T-helper 2 cell treated with Interferon-gamma antibody and Interleukin-4, amounts not matched to agents 5 μg/mL and 100 μg/mL, for 36 hours (primary cell): Measurements from ENCODE around the gene AR.
"Not testable (repeated sequence)": the region's sequence is repeated elsewhere in the genome, so short reads cannot be mapped to it uniquely, and the experiment has no call there.

Source experiments
- DNase-seq: peaks from one replicate; pipeline ENCODE4 v3.0.0; 2021; ENCODE audit warnings: low spot score
- H3K27ac Mint-ChIP-seq: one replicate; pipeline ENCODE4 v1.8.0; 2021; ENCODE audit warnings: mild to moderate bottlenecking, mixed read lengths
- H3K27me3 Mint-ChIP-seq: one replicate; pipeline ENCODE4 v1.8.0; 2021; ENCODE audit warnings: low read depth, mixed read lengths
- H3K36me3 Mint-ChIP-seq: one replicate; pipeline ENCODE4 v1.8.0; 2021; ENCODE audit warnings: low read depth, mixed read lengths
- H3K4me1 Mint-ChIP-seq: one replicate; pipeline ENCODE4 v1.8.0; 2021; ENCODE audit warnings: low read depth, mixed read lengths
- H3K4me3 Mint-ChIP-seq: one replicate; pipeline ENCODE4 v1.8.0; 2022; ENCODE audit warnings: mild to moderate bottlenecking, moderate library complexity, mixed read lengths
- H3K9me3 Mint-ChIP-seq: one replicate; pipeline ENCODE4 v1.8.0; 2021; ENCODE audit warnings: mixed read lengths

Gene AR

GRCh38 chrX:67636532-67636931 is 92.7 kb downstream of the AR start:
- H3K27me3 Mint-ChIP-seq, result no peaks in the 10 kb centered on the region
- no peak overlapping the region for H3K27ac Mint-ChIP-seq
- no peak for DNase-seq
- H3K4me1 Mint-ChIP-seq, result no peaks in the 10 kb centered on the region
- H3K4me3 Mint-ChIP-seq, result no peak overlapping the region
- no peaks in the 10 kb centered on the region for H3K9me3 Mint-ChIP-seq
- no peaks in the 10 kb centered on the region for H3K36me3 Mint-ChIP-seq

DNA sequence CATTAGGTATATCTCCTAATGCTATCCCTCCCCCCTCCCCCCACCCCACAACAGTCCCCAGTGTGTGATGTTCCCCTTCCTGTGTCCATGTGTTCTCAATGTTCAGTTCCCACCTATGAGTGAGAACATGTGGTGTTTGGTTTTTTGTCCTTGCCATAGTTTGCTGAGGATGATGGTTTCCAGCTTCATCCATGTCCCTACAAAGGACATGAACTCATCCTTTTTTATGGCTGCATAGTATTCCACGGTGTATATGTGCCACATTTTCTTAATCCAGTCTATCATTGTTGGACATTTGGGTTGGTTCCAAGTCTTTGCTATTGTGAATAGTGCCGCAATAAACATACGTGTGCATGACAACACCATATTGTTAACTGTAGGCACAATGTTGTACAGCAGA is 93.5 kb downstream of the AR start:
- H3K36me3 Mint-ChIP-seq, H3K27me3 Mint-ChIP-seq, H3K4me3 Mint-ChIP-seq, DNase-seq, H3K9me3 Mint-ChIP-seq, H3K4me1 Mint-ChIP-seq, H3K27ac Mint-ChIP-seq: not testable (repeated sequence)

DNA sequence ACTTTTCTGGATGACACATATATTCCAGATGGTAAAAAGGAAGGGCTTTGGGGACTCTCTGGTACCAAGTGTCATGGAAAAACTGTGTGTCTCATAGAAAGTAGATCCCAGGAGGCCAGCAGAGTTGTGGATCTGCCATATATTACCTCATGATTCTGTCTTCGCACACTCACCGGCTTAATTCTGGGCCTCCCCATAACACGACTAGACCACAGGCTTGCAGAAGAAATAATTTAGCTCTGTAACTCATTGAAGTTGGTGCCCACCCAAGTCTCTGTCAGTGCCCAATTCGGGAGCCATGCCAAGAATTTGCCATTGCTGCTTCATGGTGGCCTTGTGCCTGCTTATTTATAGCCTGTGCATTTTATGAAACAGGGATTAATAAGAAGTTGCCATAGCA is 104.5 kb downstream of the AR start:
- no peaks in the 10 kb centered on the region for H3K27me3 Mint-ChIP-seq
- H3K36me3 Mint-ChIP-seq, result no peaks in the 10 kb centered on the region
- H3K9me3 Mint-ChIP-seq, result no peaks in the 10 kb centered on the region
- no peak overlapping the region for H3K4me3 Mint-ChIP-seq
- no peak overlapping the region for H3K27ac Mint-ChIP-seq
- H3K4me1 Mint-ChIP-seq, result no peaks in the 10 kb centered on the region
- no peak for DNase-seq

DNA sequence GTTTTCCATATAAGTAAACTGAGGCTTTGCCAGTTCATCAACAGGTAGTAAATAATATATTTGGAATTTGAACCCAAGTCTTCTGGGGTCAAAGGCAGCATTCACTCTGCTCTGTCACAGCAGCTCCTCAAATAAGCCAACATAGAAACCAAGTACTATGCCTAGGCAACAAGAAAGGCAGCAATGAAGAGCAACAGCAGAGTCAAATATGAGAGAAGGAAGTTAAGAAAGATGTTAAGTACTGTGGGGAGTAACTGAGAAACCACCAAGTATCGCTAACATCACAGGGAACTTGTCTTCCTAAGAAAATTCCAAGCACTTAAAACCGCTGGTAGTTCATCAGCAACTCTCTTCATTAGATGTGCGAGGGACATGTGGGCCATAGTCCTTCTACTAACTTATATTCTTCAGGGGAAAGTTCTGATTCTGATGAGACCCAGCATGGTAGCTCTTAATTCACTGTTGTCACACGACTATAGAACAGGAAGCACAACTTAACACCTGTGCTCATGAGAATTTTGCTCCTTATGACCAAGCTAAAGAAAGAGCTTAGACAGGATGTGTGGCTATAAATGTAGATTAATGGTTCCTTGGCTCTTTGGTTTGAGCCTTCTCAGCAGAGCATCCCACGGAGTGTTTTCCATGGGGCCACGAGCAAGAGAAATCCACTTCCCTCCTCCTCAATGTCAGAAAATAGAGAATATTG is 107.8 kb downstream of the AR start:
- H3K36me3 Mint-ChIP-seq, result no peaks in the 10 kb centered on the region
- no peak for DNase-seq
- H3K4me1 Mint-ChIP-seq, result no peaks in the 10 kb centered on the region
- H3K27ac Mint-ChIP-seq, result no peak overlapping the region
- H3K27me3 Mint-ChIP-seq, result no peaks in the 10 kb centered on the region
- H3K9me3 Mint-ChIP-seq, result no peaks in the 10 kb centered on the region
- H3K4me3 Mint-ChIP-seq, result no peak overlapping the region

DNA sequence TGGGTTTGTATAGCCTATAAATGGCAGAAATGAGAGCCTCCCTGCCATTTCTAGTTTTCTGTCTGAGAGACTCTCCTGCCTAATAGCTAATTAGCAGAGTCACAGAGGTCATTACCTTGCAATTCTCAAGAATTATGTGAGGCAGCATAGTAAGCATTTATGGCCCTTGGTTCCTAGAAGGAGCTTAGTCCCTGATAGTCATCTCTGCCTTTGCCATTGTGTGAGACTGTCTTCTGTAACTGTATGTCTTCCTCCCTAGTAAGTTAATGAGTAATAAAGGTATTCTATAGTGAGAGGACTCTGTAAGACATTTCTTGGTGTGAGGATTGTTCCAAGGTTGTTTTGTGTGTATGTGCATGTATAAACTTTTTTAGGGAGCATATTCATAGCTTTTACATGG is 108.7 kb downstream of the AR start:
- Mint-ChIP-seq H3K27ac (no peak overlapping the region), H3K4me1 (no peaks in the 10 kb centered on the region), H3K27me3 (no peaks in the 10 kb centered on the region), H3K9me3 (no peaks in the 10 kb centered on the region), H3K36me3 (no peaks in the 10 kb centered on the region), H3K4me3 (no peak overlapping the region)
- no peak for DNase-seq

DNA sequence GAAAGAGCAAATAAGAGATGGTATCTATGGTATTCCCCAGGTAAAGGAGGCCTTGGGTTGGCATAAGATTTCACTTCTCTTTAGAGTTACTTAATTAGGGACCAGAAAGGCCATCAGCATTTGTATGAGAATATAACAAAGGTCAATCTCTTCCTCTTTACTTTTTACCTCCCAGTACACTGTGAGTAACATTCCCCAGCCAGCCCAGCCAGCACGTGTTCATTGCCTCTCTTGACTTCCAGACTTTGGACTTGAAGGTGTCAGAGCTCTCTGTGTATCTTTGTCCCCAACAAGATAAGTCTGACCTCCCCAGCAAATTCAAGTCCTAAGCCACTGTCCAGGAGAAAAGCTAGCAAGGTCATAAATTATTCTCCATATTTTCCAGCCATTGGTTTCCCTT is 110.5 kb downstream of the AR start:
- no peak overlapping the region for H3K27ac Mint-ChIP-seq
- no peaks in the 10 kb centered on the region for H3K36me3 Mint-ChIP-seq
- no peaks in the 10 kb centered on the region for H3K9me3 Mint-ChIP-seq
- H3K4me1 Mint-ChIP-seq, result no peaks in the 10 kb centered on the region
- no peak overlapping the region for H3K4me3 Mint-ChIP-seq
- no peaks in the 10 kb centered on the region for H3K27me3 Mint-ChIP-seq
- no peak for DNase-seq

DNA sequence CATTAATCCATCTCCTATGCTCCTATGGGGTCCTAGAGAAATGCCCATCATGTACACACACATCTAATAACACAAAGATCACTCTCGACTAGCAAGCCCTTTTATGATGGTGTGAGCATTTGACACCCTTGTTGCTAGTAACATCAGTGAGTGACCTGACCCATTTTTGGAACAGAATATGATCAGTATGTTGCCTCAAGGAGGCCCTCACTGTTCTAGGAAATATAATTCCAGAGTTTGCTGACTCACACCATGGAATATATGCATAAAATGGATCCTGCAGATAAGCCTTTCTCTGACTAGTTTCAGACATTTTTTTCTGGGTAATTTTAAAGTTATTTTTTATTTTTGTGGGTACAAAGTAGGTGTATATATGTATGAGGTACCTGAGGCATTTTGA is 121.8 kb downstream of the AR start:
- Mint-ChIP-seq H3K9me3 (no peaks in the 10 kb centered on the region), H3K27ac (no peak overlapping the region), H3K36me3 (no peaks in the 10 kb centered on the region), H3K4me1 (no peaks in the 10 kb centered on the region), H3K27me3 (no peaks in the 10 kb centered on the region), H3K4me3 (no peak overlapping the region)
- DNase-seq, result no peak

DNA sequence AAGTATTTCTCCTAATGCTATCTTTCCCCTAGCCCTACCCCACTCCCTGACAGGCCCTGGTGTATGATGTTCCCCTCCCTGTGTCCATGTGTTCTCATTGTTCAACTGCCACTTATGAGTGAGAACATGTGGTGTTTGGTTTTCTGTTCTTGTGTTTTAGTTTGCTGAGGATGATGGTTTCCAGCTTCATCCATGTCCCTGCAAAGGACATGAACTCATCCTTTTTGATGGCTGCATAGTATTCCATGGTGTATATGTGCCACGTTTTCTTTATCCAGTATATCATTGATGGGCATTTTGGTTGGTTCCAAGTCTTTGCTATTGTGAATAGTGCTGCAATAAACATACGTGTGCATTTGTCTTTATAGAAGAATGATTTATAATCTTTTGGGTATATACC is 126.9 kb downstream of the AR start:
- not testable (repeated sequence) for H3K27ac Mint-ChIP-seq, H3K4me3 Mint-ChIP-seq, H3K9me3 Mint-ChIP-seq, H3K27me3 Mint-ChIP-seq, H3K4me1 Mint-ChIP-seq, H3K36me3 Mint-ChIP-seq, DNase-seq

DNA sequence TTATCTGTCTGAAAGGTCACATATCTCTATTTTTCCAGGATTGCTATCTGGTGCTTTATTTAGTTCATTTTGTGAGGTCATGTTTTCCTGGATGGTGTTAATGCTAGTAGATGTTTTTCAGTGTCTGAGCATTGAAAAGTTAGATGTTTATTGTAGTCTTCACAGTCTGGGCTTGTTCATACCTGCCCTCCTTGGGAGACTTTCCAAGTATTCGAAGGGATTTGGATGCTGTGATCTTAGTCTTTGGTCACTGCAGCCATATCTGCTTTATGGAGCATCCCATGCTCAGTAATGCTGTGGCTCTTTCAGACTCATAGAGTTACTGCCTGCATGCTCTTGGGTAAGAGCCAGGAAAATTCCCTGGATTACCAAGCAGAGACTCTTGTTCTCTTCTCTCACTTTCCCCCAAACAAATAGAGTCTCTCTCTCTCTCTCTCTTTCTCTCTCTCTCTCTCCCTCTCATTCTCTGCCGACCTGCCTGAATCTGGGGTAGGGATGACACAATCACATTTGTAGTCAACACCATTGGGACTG is 130.0 kb downstream of the AR start:
- no peak overlapping the region for H3K4me3 Mint-ChIP-seq

GRCh38 chrX:67674741-67675140 is 130.9 kb downstream of the AR start:
- H3K4me1 Mint-ChIP-seq, result no peaks in the 10 kb centered on the region
- no peaks in the 10 kb centered on the region for H3K27me3 Mint-ChIP-seq
- DNase-seq, result no peak
- H3K36me3 Mint-ChIP-seq, result no peaks in the 10 kb centered on the region
- no peaks in the 10 kb centered on the region for H3K9me3 Mint-ChIP-seq
- no peak overlapping the region for H3K27ac Mint-ChIP-seq
- no peak overlapping the region for H3K4me3 Mint-ChIP-seq

More for the DNA sequence above, 130.0 kb downstream of the AR start:
- Mint-ChIP-seq H3K4me1 (no peaks in the 10 kb centered on the region), H3K36me3 (no peaks in the 10 kb centered on the region), H3K27ac (no peak overlapping the region), H3K9me3 (no peaks in the 10 kb centered on the region), H3K27me3 (no peaks in the 10 kb centered on the region)
- DNase-seq, result no peak

DNA sequence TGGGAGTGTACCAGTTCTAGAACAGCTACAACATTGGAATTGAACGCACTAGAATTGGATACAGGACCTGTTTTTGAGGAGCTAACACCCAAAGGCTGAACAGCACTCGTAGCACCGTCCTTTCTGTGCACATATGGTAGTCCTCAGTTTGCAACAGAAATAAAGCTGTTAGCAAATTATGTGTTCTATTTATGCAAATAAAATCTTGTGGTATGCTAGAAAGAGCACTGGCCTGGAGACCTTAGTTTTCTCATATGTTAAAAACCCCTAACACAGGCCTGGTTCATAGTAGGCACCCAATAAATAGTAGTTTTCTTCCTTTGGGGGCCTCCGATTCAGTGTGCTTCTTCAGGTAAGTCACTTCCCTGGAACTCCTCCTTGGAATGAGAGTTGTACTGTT is 140.3 kb downstream of the AR start:
- Mint-ChIP-seq H3K27ac (no peak overlapping the region), H3K36me3 (no peaks in the 10 kb centered on the region), H3K9me3 (no peaks in the 10 kb centered on the region), H3K4me3 (no peak overlapping the region), H3K4me1 (no peaks in the 10 kb centered on the region), H3K27me3 (no peaks in the 10 kb centered on the region)
- no peak for DNase-seq

DNA sequence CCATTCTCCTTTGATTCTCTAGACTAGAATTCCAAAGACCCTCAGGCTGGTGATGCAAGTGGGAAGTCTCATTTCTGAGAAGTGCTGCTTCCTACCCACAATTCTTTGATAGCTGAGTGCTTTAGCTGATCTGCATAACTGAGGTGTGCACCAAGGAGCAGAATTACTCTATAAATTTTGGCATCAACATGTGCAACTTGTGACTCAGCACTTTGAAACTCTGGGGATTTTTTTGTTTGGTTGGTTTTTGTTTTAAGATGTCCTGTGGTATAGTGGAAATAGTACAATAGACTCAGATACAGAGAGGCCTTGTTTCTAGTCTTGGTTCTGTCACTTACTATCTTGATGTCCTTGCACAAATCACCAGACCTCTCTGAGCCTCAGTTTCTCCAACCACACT is 148.4 kb downstream of the AR start:
- Mint-ChIP-seq H3K27me3 (no peaks in the 10 kb centered on the region), H3K27ac (no peak overlapping the region), H3K9me3 (peaks cover 3% of the 10 kb centered on the region), H3K4me3 (no peak overlapping the region), H3K4me1 (no peaks in the 10 kb centered on the region), H3K36me3 (no peaks in the 10 kb centered on the region)
- DNase-seq, result no peak

DNA sequence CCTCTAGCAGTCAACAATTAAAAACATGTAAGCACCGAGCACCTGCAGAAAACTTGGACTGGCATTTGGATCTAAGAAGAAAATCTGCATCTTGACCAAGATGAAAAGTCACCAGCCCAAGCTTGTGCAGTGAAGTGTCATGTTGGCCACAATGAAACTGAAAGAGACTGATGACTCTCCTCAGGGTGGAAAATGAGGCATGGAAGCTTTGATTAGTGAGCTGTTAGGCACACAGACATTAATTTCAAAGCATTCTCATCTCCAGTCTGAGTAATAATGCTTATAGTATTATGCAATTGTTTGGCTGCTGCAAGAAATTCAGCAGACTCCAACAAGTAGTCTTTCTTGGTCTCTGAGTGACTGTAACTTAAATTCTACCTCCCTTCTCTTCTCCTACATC is 150.1 kb downstream of the AR start:
- no peak overlapping the region for H3K27ac Mint-ChIP-seq

DNA sequence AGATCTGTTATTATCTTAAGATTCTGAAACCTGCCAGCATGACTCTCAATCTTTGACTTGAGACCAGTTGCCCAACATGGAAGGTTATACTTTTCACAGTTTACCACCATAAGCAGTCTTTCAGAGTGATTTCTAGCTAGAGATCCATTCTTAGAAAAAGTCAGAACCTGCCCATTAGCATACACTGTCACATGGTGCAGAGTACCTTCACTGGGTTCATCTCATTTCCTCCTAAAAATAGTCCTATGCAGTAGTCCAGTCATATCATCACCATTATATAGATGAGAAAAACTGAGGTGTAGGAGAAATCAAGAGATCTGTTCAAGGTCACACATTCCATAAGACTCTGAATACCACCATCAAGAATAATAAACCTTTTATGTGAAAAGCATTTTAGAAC is 153.6 kb downstream of the AR start:
- no peaks in the 10 kb centered on the region for H3K36me3 Mint-ChIP-seq
- no peak for DNase-seq
- H3K4me3 Mint-ChIP-seq, result no peak overlapping the region
- H3K9me3 Mint-ChIP-seq, result no peaks in the 10 kb centered on the region
- no peaks in the 10 kb centered on the region for H3K27me3 Mint-ChIP-seq
- H3K4me1 Mint-ChIP-seq, result no peaks in the 10 kb centered on the region
- H3K27ac Mint-ChIP-seq, result no peak overlapping the region

More for the DNA sequence above, 150.1 kb downstream of the AR start:
- Mint-ChIP-seq H3K27me3 (no peaks in the 10 kb centered on the region), H3K4me3 (no peak overlapping the region), H3K4me1 (no peaks in the 10 kb centered on the region), H3K9me3 (peaks cover 3% of the 10 kb centered on the region), H3K36me3 (no peaks in the 10 kb centered on the region)
- DNase-seq, result no peak

GRCh38 chrX:67700602-67701001 is 156.8 kb downstream of the AR start:
- H3K27ac Mint-ChIP-seq, result no peak overlapping the region
- H3K27me3 Mint-ChIP-seq, result no peaks in the 10 kb centered on the region
- H3K9me3 Mint-ChIP-seq, result no peaks in the 10 kb centered on the region
- no peaks in the 10 kb centered on the region for H3K36me3 Mint-ChIP-seq
- no peak overlapping the region for H3K4me3 Mint-ChIP-seq
- no peak for DNase-seq
- H3K4me1 Mint-ChIP-seq, result no peaks in the 10 kb centered on the region
